ENCODE measurements around the gene UGT2A3.

The UGT2A3 gene

GRCh38 chr4:68909385-68909784, 42.2 kb downstream of the UGT2A3 start:
- DNase-seq = no peak

DNA sequence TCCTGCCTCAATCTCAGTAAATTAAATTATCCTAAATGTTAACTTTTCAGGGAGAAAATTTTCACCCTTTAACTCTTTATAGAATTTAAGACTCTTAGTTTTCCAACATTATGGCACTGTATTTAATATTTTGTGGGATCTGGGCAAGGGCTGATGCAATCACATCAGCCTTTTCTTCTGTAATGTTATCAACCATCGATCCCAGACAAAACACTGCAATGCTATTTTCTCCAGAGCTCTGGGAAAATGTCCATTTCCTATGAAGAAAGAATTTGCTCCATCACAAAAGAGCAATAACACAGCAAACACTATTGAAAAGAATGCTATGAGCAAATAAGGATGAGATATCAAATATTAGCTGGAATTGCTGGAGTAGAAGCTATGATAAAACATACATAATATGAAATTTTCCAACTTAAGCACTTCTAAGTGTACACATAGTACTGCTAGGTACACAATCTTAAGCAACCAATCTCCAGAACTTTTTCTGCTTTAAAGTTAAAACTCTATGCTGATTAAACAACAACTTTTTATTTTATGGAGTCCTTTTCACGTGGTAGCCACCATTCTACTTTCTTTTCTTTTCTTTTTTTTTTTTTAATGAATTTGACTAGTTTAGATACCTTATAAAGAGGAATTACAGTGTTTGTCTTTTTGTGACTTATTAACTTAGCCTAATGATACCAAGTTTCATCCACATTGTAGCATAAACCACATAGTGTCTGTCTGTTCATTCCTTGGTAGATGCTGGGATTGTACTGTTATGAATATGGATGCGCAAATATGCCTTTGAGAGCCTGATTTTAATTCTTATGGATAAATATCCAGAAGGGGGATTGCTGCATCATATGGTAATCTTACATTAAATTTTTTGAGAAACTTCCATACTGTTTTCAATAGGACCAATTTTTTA, 43.6 kb downstream of the UGT2A3 start:
- no peak for DNase-seq

DNA sequence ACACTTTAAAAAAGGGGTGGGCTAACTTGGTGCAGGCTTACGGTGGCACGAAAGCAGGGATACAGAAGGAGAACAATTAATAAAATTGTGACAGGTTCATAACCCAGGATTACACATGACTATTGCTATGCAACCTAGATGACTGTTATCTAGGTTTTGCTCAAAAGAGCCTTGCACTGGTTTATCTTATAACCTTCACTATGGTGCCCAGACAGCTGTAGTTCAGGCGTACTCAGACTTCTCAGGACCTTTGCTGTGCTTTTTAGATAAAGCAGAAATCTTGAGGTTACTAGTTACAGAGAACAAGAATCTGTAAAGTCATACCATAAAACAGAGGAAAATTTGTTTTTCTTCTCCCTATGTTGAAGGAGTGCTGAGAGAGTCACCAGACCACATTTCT, 44.4 kb downstream of the UGT2A3 start:
- DNase-seq = no peak

GRCh38 chr4:68906780-68907137, 44.8 kb downstream of the UGT2A3 start:
- no peak for DNase-seq

DNA sequence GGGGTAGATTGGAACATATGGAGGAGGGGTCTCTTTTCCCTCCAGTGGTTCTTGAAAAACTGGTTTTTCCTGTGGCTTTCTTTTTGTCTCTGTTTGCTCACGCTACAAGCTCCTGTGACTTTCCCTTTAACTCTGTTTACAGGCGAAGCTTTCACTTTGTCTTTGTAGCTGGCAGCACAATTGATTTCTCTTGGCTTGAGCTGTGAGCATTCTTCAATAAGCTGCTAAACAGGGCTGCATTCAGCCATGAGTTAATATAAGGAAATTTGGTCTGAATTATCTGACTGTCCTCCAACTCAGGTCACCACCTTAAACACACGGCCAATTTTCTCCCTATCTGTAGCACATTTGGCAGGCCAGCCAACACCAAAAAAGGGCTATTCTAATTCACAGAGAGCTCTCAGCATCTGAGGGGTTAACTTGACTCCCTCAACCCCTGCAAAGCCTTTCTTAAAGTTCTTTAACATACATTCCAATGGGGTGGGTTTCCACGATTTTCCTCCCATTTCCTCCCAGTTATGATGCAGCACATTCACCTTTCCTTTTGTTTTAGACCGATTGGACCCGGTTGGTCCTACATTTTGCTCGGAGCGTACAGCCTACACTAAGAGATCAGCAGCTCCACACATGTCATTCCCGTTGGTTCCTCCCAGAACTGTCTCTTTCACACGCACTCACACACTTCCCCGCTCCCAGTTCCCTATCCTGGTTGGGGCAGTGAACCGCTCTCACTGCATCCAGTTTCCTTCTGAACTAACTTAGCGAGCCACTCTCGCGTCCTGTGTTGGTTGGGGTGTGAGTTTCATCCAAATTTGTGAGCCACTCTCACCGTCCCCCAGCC, 45.4 kb downstream of the UGT2A3 start:
- DNase-seq = no peak

- DNase-seq = no peak
These were observed 46.0 kb downstream of the UGT2A3 start for GRCh38 chr4:68905598-68905938.

- DNase-seq = no peak
These were observed 46.8 kb downstream of the UGT2A3 start for GRCh38 chr4:68904786-68905185.

- DNase-seq = no peak
These were observed 54.9 kb downstream of the UGT2A3 start for GRCh38 chr4:68896749-68897148.

DNA sequence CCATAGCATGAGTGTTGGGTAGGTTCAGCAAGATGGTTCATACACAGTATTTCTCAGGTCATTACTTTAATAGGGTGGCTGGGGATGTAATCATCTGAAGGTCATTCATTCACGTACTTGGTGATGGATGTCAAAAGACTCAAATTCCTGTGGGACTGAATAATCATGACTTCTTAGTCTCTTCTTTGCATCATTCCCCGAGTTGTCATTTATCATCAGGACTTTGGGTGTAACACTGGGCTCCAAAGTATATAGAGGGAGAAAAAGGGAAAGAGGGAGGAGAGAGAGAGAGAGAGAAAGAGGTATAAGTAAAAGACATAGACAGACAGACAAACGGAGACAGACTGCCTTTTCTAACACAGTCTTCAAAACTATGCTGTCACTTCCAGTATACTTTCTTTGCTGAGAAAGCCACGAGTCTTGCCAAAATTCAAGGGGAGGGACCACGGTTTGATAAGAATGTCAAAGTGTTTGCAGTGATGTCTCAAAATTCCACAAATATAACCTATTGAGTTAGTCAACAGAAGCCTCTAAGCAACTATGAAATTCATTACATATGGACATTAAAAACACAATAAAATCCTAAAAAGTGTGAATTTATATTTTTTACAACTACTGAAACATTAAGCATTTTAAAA, 55.9 kb downstream of the UGT2A3 start:
- no peak for DNase-seq

DNA sequence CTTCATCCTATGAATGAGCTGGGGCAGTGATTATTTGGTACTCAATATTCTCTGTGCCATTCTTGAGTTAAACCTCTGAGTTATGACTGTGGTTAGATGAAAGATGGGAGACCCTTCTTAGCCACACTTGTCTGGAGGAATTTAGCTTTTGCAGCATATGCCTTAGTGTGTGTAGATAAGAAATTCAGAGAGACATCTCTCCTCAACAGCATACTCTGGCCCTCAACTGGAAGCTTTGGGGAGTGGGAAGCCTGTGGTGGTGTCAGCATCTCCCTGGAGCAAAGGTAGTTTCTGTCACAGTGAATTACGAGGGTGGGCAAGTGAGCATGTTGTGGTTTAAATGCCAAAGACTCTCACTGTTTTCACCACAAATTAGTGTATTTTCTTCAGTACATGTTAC, 58.7 kb downstream of the UGT2A3 start:
- DNase-seq = no peak

DNA sequence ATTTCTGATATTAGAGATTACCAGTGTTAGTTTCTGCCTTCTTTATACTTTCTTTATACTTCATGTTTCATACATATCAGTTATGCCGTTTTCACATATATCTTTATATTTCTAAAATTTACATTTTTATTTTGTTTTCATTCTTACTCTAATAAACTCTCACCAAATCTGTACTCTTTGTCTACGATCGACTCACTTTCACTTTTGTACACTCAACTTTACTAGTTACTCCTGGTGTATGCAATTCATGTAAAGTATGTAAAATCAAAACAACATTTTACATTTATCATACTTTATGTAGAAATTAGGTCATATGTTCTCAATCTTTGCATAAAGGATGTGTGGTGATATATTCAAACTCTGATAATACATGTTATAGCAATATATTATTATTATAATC, 59.9 kb downstream of the UGT2A3 start:
- DNase-seq = no peak

DNA sequence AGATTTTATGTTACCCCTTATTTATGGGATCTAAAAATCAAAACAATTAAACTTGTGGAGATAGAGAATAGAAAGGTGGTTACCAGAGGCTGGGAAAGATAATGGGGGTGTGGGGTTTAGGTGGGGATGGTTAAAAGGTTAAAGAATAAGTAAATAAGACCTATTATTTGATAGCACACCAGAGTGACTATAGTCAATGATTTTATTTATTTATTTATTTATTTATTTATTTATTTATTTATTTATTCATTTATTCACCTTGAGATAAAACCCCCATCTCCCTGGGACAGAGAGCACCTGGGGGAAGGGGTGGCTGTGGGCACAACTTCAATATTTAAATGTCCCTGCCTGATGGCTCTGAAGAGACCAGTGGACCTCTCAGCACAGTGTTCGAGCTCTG, 66.1 kb downstream of the UGT2A3 start:
- DNase-seq = no peak

- DNase-seq = no peak
These were observed 67.7 kb downstream of the UGT2A3 start for GRCh38 chr4:68883870-68884269.

All from femur (tissue), 1 donor.